HG02885 (cell line): Measurements from ENCODE around the gene POLG2.
"Not testable (repeated sequence)": the region's sequence is repeated elsewhere in the genome, so short reads cannot be mapped to it uniquely, and the experiment has no call there.

Experiments used
- ATAC-seq: cut with Tn5 transposase; IDR thresholded peaks from one replicate; pipeline ENCODE4 v1.9.1; 2021; ENCODE audit warnings: mild to moderate bottlenecking; ENCODE audit not compliant: unreplicated experiment, poor library complexity

POLG2 gene

DNA sequence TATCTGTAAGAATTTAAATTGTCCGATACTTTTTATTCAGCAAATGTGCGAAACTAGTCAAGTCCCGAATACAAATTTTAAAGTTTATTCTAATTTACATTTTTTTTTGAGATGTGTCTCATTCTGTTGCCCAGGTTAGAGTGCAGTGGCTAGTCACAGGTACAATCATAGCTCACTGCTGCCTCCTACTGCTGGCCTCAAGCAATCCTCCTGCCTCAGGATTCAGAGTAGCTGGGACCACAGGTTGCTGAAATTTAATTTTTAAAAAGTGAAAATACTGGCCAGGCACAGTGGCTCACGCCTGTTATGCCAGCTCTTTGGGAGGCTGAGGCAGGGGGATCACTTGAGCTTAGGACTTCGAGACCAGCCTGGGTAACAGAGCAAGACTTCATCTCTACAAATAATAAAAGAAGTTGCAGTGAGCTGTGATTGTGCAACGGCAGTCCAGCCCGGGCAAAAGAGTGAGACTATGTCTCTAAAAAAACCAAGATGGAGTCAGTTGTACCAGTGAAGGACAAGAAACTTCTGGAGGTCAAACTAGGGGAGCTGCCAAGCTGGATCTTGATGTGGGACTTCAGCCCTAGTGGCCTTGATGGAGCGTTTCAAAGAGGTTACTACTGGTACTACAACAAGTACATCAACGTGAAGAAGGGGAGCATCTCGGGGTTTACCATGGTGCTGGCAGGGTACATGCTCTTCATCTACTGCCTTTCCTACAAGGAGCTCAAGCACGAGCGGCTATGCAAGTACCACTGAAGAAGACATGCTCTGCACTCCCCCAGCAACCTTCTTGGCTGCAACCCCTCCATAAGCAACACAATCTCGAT lies 5.6 kb downstream of the POLG2 start:
- ATAC-seq = no peak

- no peak for ATAC-seq
Observed at GRCh38 chr17:64488301-64488700, 8.6 kb downstream of the POLG2 start.

DNA sequence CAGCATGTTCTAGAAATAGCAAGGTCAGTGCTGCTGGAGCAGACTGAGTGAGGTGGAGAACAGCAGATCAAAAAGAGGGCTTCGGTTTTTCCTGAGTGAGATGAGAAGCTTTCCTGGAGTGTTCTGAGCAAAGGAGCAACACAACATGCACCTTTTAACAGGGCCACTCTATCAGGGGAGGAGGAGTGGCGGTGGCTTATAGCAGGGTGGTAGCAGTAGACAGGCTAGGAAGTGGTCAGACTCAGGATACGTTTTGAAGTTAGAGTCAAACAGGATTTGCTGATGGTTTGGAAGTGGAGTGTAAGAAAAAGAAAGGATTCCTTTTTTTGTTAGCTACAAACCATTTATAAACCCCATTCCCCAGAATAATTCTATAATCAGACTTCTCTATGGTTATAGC lies 12.5 kb downstream of the POLG2 start:
- no peak for ATAC-seq

DNA sequence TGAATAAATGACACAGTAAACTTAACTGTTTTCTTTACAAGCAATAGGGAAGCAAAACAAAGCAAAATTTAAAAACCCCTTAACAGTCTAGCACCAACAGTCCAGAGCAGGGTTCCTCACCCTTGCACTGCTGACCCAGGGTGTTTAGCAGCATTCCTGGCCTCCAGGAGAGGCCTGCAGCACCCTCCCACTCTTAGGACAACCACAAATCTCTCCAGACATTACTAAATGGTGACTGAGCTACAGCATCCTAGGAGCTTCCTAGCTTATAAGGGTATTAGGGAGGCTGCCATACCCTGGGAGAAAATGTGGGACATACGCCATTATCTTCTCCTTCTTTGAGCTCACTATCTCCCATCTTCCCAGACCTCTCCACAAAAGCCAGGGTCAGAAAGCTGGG lies 15.9 kb downstream of the POLG2 start:
- no peak for ATAC-seq

GRCh38 chr17:64477849-64478248 lies 19.0 kb downstream of the POLG2 start:
- ATAC-seq = no peak

DNA sequence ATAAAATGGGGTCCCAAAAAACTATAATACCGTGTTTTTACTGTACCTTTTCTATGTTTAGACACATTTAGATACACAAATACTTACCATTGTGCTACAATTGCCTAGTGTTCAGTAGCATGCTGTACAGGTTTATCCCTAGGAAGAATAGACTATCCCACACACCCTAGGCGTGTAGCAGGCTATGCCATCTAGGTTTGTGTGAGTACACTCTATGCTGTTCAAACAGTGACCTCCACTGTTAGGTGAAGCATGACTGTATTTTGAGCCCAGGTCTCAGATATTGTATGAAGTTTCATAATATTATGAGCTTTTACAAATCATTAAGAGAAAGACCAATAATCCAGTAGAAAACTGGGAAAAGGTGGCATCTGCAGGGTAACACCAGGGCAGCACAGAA lies 24.3 kb downstream of the POLG2 start:
- no peak for ATAC-seq

DNA sequence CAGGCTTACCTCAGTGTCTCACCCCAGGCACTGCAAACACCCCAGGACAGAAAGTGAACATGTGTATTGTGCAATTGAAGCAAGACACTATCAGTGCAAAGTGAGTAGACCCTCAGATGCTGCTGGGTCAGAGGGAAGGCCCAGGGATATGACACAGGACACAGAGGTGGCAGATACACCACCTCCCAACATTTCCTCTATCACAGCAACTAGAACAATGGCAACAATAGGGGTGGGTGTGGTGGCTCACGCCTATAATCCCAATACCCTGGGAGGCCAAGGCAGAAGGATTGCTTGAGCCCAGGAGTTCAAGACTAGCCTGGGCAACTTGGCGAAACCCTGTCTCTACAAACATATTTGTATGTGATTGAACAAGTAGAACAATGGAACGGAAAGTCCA lies 25.4 kb downstream of the POLG2 start:
- no peak for ATAC-seq

GRCh38 chr17:64470625-64471024 lies 26.2 kb downstream of the POLG2 start:
- no peak for ATAC-seq

DNA sequence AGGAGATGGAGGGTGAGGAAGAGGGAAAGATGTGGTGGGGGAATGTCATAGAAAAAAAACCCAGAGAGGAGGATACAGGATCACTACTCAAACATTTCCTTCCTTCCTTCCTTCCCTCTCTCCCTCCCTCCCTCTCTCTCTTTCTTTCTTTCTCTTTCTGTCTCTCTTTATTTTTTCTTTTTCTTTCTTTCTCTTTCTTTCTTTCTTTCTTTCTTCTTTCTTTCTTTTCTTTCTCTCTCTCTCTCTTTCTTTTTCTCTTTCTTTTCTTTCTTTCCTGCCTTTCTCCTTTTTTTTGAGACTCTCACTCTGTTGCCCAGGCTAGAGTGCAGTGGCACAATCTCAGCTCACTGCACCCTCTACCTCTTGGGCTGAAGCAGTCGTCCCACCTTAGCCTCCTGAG lies 30.0 kb downstream of the POLG2 start:
- not testable (repeated sequence) for ATAC-seq

DNA sequence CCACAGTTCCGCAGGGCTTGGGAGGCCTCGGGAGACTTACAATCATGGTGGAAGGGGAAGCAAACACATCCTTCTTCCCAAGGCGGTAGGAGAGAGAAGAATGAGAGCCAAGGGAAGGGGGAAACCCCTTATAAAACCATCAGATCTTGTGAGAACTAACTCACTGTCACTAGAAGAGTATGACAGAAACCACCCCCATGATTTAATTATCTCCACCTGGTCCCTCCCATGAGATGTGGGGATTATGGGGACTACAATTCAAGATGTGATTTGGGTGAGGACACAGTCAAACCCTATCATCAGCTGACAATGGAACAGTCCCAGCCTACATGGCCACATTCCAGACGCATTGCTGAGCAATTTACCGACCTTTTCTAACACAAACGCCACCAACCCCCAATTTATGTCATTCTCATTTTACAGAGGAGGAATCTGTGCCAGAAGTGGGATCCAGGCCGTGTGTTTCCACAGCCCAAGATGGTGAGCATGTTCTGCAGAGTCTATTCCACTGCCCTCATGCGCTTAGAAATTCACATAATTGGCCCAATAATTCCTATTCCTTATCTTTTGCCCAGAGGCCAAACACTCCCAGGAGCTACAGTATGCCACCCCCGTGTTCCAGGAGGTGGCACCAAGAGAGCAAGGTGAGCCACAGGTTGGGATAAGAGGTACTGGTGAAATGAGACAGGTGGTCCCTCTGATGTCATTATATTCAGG lies 30.7 kb downstream of the POLG2 start:
- no peak for ATAC-seq

GRCh38 chr17:64461788-64462187 lies 35.1 kb downstream of the POLG2 start:
- no peak for ATAC-seq

DNA sequence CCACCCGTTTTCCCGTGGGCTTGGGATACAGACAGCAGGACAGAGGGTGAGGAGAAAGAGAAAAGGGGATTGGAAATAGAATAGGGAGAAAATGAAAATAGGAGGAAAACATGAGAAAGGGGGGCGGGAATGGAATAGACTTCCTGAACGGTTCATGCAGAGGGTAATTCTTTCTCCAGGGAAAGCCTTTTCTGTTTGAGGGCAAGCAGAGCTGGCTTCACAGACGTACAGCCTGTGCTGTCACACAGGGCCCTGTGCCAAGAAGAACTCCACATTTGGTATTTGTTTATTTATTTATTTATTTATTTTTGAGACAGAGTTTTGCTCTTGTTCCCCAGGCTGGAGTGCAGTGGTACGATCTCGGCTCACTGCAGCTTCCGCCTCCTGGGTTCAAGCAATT lies 35.9 kb downstream of the POLG2 start:
- no peak for ATAC-seq

DNA sequence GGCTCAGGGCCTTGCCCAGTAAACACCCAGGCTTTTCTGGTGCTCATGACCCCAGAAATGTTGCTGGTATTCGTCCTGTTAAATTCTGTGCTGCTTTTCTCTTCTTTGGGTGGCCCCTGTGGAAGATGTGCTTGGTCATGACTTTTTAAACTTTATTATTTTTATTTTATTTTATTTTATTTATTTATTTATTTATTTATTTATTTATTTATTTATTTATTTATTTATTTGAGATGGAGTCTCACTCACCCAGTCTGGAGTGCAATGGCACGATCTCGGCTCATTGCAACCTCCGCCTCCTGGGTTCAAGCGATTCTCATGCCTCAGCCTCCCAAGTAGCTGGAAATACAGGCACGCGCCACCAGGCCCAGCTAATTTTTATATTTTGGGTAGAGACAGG lies 37.0 kb downstream of the POLG2 start:
- ATAC-seq = not testable (repeated sequence)

- no peak for ATAC-seq
Observed at GRCh38 chr17:64459284-64459747, 37.5 kb downstream of the POLG2 start.

GRCh38 chr17:64458756-64459155 lies 38.1 kb downstream of the POLG2 start:
- ATAC-seq = no peak

DNA sequence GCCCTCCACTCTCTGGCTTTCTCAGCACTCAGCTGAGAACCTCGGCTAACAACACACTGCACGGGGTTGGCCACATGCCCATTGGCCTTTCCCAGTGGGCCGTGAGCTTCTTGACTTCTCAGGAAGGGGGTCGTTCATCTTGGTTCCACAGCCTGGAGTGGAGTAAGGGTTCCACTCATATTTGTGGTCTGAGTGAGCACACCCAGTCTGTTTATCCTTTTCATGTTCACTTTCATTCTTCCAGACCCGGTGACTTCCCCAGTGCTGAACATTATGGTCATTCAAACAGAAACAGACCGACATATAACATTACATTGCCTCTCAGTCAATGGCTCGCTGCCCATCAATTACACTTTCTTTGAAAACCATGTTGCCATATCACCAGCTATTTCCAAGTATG lies 39.7 kb downstream of the POLG2 start:
- ATAC-seq = no peak

DNA sequence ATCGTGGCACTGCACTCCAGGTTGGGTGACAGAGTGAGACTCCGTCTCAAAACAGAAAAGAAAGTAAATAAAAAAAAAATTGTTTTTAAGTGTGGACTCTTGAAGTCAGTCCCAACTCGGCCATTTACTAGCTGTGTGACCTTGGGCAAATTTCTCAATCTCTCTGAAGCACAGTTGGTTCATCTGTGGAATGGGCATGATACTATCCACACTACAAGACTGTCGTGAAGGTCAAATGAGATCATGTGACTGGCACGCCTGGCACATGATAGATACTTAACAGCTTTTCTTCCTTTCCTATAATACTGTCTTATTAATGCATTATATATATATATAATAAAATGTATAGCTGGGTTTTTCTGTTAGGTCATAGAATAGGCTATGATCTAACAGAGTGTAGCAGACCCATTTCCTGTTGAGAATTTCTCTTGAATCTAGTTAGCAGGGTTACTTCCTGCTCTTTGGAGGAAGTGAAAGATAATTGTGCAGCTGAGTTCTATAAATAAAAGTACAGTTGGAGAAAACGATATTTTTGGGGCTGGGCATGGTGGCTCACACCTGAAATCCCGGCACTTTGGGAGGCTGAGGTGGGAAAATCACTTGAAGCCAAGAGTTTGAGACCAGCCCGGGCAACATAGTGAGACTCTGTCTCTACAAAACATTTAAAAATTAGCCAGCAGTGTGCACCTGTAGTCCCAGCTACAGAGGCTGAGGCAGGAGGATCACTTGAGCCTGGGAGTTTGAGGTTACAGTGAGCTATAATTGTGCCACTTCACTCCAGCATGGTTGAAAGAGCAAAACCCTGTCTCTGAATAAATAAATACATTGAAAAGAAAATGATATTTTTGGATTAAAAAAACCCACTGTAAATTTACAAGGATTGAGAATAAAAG lies 40.6 kb downstream of the POLG2 start:
- ATAC-seq = no peak

- no peak for ATAC-seq
Observed at GRCh38 chr17:64449545-64449944, 47.3 kb downstream of the POLG2 start.

DNA sequence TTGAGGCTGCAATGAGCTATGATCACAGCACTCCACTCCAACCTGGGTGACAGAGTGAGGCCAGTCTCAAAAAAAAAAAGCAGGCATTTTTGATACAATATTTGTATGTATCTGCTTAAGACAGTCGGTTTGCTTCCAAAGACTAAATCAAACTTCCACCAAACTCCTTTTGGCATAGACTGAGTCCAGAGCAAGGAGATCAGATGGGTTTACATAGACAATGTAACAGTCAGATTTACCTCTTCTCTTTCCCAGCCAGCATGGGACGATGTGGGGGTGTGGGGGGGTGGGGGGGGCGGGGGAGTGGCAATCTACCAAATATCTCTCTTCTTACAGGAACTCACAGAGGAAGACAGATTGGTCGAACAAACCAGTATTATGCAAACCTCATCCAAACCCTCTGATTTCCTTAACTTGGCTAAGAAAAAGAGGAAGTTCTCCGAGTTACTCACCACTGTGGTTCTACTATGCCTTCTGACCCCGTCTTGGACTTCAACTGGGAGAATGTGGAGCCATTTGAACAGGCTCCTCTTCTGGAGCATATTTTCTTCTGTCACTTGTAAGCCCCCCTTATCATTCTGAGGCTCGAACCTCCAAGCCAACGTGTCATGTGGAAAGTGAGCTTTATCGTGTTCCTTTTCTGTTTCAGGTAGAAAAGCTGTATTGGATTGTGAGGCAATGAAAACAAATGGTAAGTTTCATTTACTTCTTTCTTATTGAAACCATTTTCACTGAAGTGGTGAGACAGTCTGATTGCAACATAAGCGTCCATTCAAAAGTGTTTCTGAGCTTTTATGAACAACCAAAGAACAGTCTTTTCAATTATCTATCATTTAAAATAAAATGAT lies 48.0 kb downstream of the POLG2 start, which contains the start of gene MILR1:
Gene MILR1 (plus strand): TSS at position 451 of the 848 bp plus-strand sequence. CDS start 54 bp downstream, at position 505.
- ATAC-seq = no peak

- no peak for ATAC-seq
Observed at GRCh38 chr17:64447526-64447925, 49.3 kb downstream of the POLG2 start.
